Stimulated activated CD8-positive, alpha-beta memory T cell treated with anti-CD3 and anti-CD28 coated beads, Interleukin-15, amount 100 ng/mL, for 48 hours (primary cell): Measurements from ENCODE around the gene SEPTIN11.
A peak's percentile ranks its signal among the peaks of the same experiment; 100 is the strongest.

Experiments
- DNase-seq, 2 donors: peaks; one replicate each; pipeline ENCODE4 v3.0.0-alpha.2; 2020; ENCODE audit warnings: low read depth in 2 of 2

The SEPTIN11 gene

GRCh38 chr4:76979236-76979635, 29.7 kb downstream of the SEPTIN11 start:
- DNase-seq = no peak

GRCh38 chr4:76980261-76980660, 30.7 kb downstream of the SEPTIN11 start:
- no peak for DNase-seq

- no peak for DNase-seq
These were observed 32.1 kb downstream of the SEPTIN11 start for GRCh38 chr4:76981644-76982043.

- no peak for DNase-seq
These were observed 33.4 kb downstream of the SEPTIN11 start for GRCh38 chr4:76982638-76983584.

GRCh38 chr4:76984127-76984526, 34.6 kb downstream of the SEPTIN11 start:
- no peak for DNase-seq

DNA sequence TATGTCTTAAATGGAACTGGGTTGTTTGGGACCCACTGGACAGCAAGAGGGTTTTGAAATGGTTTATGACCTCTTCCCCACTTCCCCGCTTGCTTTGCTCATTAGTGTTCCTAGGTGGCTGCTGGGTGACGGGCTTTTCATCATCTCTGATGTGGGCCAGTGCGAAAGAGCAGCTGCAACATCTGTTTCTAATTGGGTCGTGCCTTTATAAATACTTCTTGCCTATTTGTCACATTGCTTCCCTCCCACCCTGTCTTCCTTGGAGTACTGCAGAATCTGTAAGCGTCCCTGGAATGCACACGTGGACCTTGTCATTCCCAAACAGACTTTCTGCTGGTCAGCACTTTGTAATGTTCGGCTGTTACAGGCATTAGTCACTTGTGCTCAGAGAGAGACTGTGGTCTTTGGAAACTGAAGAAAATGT, 35.2 kb downstream of the SEPTIN11 start:
- DNase-seq = no peak

GRCh38 chr4:76987153-76987591, 37.6 kb downstream of the SEPTIN11 start:
- no peak for DNase-seq

DNA sequence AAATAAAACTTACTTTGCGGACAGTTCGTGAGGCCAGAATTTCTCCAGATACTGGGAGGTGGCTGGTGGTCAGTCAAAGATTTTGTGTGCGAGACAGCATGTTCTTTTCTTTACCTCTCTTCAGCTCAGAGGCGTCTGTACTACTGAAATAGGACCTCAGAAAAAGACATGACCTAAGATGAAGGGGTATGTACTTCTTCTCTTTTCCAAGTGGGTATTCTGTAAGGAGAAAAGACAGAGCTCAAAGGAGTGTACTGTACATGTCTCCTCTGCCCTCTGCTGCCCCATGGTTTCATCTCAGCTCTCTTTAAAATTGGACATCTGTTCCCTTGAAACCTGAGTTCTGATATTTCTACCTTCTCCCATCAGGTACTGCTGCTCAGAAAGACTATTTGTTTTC, 38.1 kb downstream of the SEPTIN11 start:
- no peak for DNase-seq

DNA sequence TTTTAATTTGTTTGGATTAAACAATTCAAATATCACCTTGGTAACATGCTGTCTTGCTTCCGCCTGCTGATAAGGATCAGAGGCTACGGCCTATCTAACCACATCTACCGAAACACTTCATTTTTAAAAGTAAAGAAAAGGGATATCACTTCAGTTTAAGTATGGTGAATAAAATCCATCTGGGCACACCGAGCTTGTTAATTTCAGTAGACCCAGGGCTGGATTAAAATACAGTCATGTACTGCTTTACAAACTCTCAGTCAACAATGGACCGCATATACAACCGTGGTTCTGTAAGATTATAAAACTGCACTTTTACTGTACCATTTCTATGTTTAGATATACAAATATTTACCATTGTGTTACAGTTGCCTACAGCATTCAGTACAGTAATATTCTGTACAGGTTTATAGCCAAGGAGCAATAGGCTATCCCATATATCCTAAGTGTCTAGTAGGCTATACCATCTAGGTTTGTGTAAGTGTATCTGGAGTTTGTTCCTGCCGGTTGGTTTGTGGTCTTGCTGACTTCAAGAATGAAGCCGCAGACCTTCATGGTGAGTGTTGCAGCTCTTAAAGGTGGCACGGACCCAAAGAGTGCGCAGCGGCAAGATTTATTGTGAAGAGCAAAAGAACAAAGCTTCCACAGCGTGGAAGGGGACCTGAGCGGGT, 40.0 kb downstream of the SEPTIN11 start:
- DNase-seq = peak; percentile 27 to 49

GRCh38 chr4:76990288-76991080, 40.9 kb downstream of the SEPTIN11 start:
- no peak for DNase-seq

- DNase-seq = no peak
These were observed 41.7 kb downstream of the SEPTIN11 start for GRCh38 chr4:76991161-76991660.

- DNase-seq = peak in 1 of 2 donors; percentile 26
These were observed 44.5 kb downstream of the SEPTIN11 start for GRCh38 chr4:76993787-76994641.

GRCh38 chr4:76995776-76996175, 46.2 kb downstream of the SEPTIN11 start:
- no peak for DNase-seq

DNA sequence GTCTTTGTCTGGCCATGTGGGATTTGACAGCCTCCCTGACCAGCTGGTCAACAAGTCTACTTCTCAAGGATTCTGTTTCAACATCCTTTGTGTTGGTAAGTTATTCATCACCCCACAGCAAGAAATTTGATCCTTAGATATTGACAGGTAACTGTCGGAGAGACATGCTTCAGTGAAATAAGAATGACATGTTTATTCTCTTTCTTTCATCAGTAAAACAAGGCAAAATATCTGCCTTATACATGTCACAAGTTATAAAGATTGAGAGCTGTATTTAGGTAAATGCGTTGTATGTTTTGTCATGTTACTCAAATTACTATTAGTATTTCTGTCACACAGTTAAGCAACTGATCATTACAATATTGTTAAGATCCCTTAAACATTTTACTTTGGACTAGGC, 46.9 kb downstream of the SEPTIN11 start:
- DNase-seq = no peak

DNA sequence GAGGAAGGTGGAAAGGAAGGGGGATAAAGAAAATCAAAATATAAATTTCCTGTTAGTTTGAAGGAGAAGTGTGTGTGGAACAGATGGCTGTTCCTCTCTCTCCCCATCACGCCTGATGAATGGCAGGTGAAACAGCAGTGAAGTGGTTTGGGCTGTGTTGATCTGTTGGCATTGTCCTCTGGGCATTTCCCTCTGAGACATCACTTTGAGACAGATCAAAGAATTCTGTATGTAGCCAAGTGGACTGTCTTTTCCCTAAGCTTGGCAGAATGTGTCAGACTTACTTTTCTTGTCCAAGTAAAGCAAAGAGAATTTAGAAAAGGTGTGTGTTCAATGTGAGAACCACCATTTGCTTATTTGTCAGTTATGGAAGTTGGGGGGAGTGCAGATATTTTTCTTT, 47.5 kb downstream of the SEPTIN11 start:
- DNase-seq = no peak

DNA sequence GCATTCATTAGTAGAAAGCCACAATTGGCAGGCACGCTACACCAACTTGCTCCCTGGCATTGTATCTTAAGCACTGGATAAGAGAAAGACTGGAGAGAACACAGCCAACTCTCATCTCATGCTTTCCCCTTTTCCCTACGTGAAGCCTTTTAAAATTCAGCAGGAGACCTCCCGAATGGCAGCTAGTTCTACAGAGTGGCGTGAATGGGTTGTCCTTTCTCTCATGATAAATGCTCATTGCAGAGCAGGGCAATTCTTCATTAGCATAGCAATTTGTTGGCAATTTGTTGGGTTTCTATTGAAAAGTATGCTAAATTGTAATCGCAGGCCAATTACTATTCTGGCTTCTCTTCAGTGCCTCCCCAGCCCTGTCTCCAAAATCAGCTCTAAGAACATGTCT, 48.0 kb downstream of the SEPTIN11 start:
- DNase-seq = no peak

DNA sequence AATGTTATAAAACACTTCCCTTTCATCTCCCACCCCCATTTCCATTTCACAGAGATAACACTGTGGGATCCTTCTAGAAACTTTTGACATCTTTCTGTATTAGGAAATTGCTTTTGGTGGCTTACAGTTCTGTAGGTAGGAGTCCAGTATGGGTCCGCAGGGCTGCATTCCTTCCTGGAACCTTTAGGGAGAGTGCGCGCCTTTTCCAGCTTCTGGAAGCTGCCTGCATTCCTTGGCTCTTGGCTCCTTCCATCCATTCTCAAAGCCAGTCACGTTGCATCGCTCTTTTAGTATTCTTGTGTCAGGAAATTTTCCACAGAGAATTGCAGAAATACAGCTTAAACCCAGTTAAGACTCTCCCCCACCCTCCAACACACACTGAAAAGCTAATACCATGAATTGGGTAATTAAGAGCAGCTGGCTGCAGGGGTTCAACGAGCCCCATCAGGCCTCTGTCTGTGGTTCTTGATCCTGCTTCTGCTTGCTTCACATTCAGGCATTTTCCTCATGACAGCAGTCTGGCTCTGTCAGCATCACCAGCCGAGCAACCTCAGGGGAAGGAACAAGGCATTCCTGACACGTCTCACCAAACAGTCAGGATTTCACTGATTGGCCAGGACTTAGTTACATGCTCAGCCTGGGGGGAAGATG, 48.8 kb downstream of the SEPTIN11 start:
- no peak for DNase-seq
